Measurements from ENCODE around the gene AMPH.

DNA sequence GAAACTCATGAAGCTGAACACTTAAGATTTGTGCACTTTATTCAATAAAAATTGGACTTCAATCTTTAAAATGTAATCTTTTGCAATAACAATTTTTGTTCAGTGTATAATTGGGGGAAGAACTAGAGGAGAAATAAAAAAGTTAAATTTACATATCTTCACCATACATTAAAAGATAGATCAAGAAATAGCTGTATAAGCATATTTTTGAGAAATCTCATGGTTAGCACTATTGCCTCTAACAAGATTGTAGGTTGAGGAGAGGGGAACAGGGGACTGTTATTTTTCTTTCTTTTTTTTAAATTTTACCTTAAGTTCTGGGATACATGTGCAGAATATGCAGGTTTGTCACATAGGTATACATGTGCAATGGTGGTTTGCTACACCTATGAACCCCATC, 5.3 kb downstream of the AMPH start:
- TF ChIP-seq POLR2AphosphoS5 (IDR thresholded peaks at IDR 0.05; ENCODE audit: low read depth, low read length): no peak
- no peak for TF ChIP-seq POLR2A (IDR thresholded peaks at IDR 0.05; ENCODE audit: low read depth, low read length)
- no peak for TF ChIP-seq TAF1 (IDR thresholded peaks at IDR 0.05; ENCODE audit: borderline replicate concordance, low read depth, low read length)

Data from GM12892 (cell line).